ENCODE data around the gene BANF2.
A peak's percentile ranks its signal among the peaks of the same experiment; 100 is the strongest.

DNA sequence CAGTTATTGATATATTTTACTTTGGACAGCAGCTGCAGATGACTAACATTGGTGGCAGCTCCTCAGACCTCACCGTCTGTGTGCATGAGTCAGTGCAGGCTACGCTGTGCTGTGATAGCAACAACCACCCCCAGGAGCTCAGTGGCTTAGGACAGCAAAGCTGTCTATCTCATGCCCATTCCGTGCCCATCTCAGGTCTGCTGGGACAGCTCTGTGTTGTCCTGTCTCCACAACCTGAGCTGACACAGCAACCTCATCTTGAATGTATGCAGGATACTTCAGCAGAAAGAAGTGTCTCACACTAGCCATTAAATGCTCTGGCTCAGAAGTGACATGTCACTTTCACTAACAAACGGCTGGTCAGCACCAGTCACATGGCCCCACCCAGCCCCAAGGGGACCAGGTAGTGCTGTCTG, 47.7 kb downstream of the BANF2 start:
- no peak for TF ChIP-seq RAD21 (IDR thresholded peaks at IDR 0.05; ENCODE audit: low read depth)
- TF ChIP-seq, protein P1, sequence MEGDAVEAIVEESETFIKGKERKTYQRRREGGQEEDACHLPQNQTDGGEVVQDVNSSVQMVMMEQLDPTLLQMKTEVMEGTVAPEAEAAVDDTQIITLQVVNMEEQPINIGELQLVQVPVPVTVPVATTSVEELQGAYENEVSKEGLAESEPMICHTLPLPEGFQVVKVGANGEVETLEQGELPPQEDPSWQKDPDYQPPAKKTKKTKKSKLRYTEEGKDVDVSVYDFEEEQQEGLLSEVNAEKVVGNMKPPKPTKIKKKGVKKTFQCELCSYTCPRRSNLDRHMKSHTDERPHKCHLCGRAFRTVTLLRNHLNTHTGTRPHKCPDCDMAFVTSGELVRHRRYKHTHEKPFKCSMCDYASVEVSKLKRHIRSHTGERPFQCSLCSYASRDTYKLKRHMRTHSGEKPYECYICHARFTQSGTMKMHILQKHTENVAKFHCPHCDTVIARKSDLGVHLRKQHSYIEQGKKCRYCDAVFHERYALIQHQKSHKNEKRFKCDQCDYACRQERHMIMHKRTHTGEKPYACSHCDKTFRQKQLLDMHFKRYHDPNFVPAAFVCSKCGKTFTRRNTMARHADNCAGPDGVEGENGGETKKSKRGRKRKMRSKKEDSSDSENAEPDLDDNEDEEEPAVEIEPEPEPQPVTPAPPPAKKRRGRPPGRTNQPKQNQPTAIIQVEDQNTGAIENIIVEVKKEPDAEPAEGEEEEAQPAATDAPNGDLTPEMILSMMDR (IDR thresholded peaks at IDR 0.05 in 2 of 3, conservative IDR thresholded peaks at IDR 0.05 in 1 of 3; ENCODE audit: borderline replicate concordance in 1 of 3, insufficient read depth in 1 of 3, low read depth in 2 of 3, low read length in 2 of 3), result no peak
- TF ChIP-seq, protein P2, sequence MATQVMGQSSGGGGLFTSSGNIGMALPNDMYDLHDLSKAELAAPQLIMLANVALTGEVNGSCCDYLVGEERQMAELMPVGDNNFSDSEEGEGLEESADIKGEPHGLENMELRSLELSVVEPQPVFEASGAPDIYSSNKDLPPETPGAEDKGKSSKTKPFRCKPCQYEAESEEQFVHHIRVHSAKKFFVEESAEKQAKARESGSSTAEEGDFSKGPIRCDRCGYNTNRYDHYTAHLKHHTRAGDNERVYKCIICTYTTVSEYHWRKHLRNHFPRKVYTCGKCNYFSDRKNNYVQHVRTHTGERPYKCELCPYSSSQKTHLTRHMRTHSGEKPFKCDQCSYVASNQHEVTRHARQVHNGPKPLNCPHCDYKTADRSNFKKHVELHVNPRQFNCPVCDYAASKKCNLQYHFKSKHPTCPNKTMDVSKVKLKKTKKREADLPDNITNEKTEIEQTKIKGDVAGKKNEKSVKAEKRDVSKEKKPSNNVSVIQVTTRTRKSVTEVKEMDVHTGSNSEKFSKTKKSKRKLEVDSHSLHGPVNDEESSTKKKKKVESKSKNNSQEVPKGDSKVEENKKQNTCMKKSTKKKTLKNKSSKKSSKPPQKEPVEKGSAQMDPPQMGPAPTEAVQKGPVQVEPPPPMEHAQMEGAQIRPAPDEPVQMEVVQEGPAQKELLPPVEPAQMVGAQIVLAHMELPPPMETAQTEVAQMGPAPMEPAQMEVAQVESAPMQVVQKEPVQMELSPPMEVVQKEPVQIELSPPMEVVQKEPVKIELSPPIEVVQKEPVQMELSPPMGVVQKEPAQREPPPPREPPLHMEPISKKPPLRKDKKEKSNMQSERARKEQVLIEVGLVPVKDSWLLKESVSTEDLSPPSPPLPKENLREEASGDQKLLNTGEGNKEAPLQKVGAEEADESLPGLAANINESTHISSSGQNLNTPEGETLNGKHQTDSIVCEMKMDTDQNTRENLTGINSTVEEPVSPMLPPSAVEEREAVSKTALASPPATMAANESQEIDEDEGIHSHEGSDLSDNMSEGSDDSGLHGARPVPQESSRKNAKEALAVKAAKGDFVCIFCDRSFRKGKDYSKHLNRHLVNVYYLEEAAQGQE (IDR thresholded peaks at IDR 0.05; ENCODE audit: low read depth), result peak; percentile 14; the same call in 1 of the 2 replicates
- TF ChIP-seq EZH2 (IDR thresholded peaks at IDR 0.05), result no peak
- TF ChIP-seq, protein P3, sequence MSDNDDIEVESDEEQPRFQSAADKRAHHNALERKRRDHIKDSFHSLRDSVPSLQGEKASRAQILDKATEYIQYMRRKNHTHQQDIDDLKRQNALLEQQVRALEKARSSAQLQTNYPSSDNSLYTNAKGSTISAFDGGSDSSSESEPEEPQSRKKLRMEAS (IDR thresholded peaks at IDR 0.05), result peak; percentile 40; the same call in 1 of the 2 replicates
- no peak for TF ChIP-seq YY1 (IDR thresholded peaks at IDR 0.05; ENCODE audit: extremely low read depth, insufficient replicate concordance, low read depth, low read length)
- TF ChIP-seq POLR2AphosphoS5 (IDR thresholded peaks at IDR 0.05; ENCODE audit: low read depth, low read length), result no peak
- TF ChIP-seq, protein P4, sequence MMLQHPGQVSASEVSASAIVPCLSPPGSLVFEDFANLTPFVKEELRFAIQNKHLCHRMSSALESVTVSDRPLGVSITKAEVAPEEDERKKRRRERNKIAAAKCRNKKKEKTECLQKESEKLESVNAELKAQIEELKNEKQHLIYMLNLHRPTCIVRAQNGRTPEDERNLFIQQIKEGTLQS (IDR thresholded peaks at IDR 0.05), result no peak
- 0 out of 2 replicates have a peak, but pooled peaks have one; percentile 31 for TF ChIP-seq CBX3 (IDR thresholded peaks at IDR 0.05; ENCODE audit: low read depth)
- no peak for TF ChIP-seq EZH2phosphoT487 (IDR thresholded peaks at IDR 0.05; ENCODE audit: borderline replicate concordance)
- no peak for TF ChIP-seq POLR2A (IDR thresholded peaks at IDR 0.05; ENCODE audit: borderline replicate concordance, extremely low read depth, insufficient read depth, insufficient read length)

All from HCT116 (cell line).